Activated CD8-positive, alpha-beta memory T cell treated with anti-CD3 and anti-CD28 coated beads, Interleukin-2, amount 50 U/mL, for 48 hours (primary cell): Measurements from ENCODE around the gene GPRASP2.
A peak's percentile ranks its signal among the peaks of the same experiment; 100 is the strongest.

ENCODE experiments used
- DNase-seq: peaks from one replicate; pipeline ENCODE4 v3.0.0-alpha.2; 2020

GPRASP2 gene

DNA sequence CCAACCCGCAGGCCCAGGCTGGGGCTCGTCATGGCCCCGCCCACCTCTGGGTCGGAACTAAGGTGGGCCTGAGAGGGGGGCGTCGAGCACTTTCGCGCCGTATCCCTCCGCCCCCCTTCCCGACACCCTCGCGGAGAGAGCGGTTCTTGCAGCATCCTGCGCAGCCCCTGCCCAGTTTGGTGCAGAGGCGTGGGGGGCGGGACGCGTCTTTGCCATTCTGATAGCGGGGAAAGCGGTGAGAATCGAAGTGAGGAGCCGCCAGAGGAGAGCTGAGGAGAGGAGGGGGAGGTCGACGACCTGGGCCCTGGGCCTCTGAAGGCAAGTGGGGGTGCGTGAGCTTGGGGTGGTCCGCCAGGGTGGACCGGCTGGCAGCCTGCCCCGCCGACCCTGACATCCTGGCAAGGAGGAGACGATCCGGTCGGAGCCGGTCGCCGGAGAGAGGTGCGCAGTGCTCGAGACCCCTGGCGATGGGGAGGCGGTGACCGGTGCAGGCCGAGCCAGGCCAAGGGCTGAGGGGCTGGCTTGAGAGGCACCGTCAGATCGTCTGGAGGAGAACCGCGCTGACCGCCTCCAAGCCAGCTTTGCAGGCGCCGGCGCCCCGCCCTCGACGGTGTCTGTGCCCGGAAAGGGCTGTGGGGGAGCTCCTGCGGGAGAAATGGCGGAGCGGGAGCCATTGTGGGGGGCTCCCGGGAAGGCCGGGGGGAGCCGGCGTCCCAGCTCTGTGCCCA is 33.8 kb downstream of the GPRASP2 start:
- DNase-seq: peak; percentile 54

DNA sequence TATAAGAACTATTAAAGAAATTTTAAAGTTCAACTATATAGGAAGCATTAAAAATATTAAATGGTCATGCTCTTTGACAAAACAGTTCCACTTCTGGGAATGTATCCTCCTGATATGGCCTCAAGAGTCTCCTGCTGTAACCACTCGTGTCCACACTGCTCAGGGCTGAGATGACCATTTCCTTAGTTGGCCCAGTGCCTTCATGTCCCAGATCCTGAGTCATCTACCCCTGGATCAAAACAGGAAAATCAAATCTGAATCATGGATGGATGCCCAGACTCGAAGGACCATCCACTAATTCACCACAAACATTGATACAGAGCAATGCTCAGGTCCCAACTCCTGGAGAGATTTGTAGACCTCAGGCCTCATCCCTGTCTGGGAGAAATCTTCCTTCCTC is 53.0 kb downstream of the GPRASP2 start:
- no peak for DNase-seq

DNA sequence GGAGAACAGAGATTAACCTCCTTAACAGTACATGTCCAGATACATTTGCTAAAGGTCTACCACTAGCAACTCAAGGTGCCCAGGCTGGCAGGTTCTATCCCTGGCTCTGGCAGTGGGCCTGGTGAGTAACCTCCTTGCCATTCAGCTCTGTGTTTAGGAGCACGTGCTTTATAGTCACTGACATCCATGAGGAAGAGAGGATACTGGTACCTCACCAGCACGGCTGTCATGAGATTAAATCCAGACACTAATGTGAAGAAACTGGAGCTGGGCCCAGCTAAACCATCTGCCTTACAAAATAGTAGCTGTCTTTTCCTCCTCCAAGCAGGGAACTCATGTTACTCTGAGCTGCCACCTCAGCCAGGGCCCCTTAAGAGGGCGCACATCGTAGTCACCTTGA is 53.6 kb downstream of the GPRASP2 start:
- no peak for DNase-seq

DNA sequence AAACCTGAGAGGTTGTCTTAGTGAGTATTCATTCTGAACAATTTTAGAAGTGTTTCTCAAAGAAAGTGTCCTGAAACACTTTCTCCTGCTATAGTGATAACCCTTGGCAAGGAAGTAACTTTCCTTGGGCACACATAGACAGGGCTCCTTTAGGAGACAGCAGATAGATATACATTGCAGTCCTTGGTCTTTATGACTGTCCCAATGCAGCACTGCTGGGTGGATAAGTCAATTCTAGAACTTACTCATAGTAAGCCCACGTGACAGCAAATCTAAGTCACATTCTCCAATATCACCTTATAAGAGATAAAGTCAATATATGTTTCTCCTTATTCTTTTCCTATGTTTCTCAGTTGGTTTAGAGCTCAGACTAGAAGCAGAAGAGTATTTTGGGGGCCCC is 55.0 kb downstream of the GPRASP2 start:
- no peak for DNase-seq
